NCI-H1417 treated with DMSO at 0.1 percent for 48 hours (cell line): ENCODE data around the gene WBP1L.
A peak's percentile ranks its signal among the peaks of the same experiment; 100 is the strongest.
"Not testable (repeated sequence)": the region's sequence is repeated elsewhere in the genome, so short reads cannot be mapped to it uniquely, and the experiment has no call there.

ENCODE experiments used
- DNase-seq: peaks from one replicate; lab custom pipeline; 2025; lab: John Stamatoyannopoulos, UW

The WBP1L gene

DNA sequence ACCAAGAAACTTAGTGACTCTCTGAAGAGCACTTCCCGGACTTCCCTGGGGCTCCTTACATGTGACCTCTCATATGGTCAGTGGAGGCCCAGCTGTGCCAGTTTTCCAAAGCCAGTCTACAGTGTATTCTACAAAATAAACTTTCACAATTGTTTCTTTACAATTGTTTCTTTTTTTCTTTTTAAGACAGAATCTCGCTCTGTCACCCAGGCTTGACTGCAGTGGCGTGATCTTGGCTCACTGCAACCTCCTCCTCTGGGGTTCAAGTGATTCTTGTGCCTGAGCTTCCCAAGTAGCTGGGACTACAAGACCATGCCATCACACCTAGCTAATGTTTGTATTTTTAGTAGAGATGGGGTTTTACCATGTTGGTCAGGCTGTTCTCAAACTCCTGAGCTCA, 67.6 kb downstream of the WBP1L start:
- no peak for DNase-seq

DNA sequence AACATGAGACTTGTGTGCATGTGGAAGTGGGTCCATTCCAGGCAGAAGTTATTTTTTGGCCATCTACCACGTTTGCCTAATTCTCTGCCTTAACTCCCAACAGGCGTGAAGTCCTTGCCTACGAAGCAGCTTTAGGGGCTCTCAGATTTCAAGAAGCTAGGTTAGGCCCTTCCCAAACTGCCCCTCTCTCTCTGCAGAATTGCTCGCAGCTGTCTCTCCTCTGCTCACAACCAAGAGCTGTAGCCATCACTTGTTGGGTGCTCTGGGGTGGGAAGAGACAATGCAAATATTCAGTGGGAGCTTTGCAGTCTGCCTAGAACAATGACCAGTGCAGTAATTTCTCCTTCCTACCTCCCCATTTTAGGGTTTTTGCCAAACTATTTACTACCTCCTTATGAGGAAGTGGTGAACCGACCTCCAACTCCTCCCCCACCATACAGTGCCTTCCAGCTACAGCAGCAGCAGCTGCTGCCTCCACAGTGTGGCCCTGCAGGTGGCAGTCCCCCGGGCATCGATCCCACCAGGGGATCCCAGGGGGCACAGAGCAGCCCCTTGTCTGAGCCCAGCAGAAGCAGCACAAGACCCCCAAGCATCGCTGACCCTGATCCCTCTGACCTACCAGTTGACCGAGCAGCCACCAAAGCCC, 68.6 kb downstream of the WBP1L start:
- no peak for DNase-seq

DNA sequence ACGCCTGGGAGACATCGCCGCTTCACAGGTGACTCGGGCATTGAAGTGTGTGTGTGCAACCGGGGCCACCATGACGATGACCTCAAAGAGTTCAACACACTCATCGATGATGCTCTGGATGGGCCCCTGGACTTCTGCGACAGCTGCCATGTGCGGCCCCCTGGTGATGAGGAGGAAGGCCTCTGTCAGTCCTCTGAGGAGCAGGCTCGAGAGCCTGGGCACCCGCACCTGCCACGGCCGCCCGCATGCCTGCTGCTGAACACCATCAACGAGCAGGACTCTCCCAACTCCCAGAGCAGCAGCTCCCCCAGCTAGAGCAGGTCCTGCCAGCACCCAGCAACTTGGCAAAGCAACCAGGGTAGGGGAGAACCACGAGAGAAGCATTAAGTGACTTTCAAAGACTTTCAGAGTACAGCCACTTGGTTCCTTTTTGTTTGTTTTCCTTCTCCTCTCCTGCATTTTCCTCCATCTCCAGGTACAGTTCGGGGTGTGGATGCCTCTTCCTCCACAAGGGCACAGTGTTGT, 69.3 kb downstream of the WBP1L start:
- DNase-seq = no peak

DNA sequence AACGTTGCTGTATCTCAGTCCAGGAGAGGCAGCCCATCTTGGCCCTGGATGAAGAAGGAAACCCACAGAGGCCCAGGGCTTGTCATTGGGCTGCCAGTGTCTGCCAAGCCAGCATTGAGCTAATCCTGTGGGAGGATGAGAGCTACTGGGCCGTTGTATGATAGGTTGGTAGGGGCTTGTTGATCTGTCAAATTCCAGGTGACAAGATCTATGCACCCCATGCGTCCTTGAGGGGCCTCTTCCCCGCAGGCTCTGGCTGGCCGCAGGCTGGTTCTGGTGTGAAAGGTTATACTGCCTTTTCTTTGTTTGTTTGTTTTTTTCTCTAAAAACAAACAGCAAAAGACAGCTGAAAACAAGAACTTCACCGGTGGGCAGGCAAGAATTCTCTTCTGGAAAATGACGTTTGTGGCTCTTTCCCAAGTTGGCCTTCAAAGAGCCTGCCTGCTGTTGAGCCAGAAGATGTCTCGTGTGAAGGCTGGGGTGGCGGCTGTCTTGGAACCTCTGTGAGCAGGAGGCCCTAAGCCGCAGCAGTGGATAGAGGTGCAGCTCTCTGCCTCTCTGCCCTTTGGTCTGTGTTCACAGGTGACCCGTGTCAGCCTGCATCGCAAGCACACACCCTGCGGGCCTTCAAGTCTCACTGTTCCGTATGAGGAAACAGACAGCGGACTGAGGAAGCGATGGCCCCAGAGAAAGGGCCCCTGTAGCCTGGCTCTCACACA, 70.1 kb downstream of the WBP1L start:
- DNase-seq = no peak

DNA sequence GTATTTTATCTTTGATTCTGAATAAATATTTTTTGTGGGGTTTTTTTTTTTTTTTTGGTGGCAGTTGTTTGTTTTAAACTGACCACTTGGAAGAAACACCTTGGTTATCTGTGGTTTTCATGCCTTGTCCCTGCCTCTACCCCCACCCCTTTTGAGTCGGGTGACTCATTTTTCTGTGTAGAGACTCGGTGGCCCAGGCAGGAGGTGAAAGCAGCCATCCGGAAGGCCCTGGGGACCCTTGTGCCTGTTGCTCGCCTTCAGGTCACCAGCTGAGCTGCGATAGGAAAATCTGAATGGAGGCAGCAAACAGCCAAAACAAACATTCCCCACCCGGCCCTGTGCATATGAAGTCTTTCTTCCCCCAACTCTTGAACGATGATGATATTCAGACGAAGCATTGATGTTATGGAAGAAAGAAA, 70.7 kb downstream of the WBP1L start:
- no peak for DNase-seq

DNA sequence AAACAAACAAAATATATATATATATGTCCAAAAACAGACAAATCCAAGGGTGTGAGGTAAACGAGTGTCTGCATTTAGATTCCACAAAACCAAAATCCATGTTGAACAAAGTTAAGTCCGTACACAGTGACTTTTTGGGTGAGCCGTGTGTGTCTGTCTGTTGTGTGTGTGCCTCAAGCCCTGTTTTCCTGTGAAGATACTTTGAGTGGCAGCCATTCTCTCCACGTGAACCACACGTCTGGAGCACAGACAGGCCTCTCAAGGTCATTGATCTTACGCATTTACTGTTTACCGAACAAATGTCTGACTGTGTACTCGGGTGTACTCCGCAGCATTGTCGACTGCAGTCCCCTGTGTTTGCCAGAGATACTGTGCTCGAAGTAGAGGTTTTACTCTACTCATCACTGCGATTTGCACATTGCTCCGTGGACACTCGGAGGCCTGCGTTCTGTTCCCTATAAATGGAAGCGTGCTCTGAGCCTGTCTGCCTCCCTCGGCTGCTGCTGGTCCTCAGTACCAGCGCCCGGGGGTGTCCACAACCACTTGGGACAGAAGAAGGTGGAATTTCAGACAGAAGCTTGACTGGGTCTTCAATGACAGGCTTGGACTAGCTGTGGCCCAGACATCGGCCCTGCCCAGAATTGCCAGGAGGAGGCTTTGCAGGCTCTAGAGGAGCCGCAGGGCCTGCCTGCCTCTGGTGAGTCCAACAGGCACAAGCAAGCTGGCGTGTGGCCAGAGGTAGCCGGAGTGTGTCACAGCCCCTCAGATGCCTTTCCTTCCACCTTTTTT, 71.3 kb downstream of the WBP1L start:
- DNase-seq = no peak

DNA sequence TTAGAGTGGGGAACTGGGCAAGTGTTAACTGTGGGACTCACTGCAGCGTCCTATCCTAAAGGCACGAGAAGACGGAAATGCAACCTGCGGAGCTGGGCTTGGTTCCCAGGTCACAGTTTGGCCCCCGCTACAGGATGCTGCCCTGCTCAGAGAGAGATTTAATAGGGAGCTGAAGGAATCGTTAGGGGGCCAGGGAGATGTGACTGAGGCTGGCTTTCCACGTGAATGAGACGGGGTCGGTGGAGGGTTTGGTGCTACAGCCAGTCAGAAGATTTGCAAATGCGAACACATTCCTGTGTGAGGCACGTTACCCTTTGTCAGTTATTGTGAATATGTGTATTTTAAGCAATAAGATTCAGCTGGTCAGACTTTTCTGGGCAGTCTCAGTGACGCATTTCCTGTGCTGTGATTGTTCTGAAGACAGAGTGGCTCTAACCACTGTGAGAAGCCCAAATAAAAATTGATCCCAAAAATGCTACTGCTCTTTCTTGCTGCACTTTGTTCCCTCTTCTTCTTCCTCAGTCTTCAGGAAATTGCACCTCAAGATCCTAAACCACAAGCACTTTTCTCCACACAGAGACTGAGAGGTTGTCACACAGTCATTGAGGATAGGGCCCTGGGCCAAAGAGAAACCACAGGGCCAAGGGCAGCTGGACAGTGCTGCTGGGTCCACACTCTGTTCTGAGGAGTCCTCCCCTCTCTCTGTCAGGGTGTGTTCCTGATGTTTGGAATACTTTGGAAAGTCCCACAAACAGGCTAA, 72.2 kb downstream of the WBP1L start:
- no peak for DNase-seq

DNA sequence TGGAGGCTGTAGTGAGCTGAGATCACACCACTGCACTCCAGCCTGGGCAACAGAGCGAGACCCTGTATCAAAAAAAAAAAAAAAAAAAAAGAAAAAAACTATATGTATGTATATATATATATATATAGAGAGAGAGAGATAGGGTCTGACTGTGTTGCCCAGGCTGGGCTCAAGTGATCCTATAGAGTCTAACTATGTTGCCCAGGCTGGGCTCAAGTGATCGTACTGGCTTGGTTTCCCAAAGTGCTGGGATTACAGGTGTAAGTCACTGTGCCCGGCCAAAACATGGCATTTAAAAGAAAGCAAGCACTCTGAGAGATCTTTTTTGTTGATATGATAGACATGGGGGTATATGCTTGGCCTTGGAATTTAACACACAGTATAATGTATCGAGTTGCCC, 73.4 kb downstream of the WBP1L start:
- no peak for DNase-seq

DNA sequence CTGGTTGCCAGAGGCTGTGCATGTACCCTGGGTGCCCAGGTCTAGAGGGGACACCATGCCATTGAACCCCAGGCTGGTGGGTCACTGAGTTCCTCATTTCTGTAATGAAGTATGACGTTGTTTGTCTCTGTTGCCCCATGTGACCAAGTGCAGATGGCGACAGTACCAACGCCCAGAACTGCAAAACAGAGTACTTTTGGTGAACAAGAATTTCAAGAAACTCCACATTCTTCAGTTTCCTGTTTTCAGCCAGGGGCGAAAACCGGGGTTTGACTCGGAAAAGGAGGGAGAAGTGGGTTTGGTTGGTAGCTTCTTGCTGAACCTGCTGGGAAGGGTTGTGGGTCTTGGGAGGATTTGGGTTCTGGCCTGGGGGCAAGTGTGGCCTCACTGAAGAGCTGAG, 75.3 kb downstream of the WBP1L start:
- DNase-seq = no peak

DNA sequence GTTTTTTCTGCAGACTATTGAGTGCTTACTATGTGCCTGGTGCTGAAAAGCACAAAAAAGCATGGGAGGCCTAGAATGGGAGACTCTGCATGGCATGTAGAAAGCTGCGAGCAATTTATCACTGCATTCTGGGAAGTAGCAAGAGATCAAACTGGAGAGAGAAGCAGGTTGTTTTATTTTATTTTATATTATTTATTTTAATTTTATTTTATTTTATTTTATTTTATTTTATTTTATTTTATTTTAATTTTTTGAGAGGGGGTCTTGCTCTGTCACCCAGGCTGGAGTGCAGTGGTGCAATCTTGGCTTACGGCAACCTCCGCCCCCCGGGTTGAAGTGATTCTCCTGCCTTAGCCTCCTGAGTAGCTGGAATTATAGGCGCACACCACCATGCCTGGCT, 76.3 kb downstream of the WBP1L start:
- DNase-seq = not testable (repeated sequence)

DNA sequence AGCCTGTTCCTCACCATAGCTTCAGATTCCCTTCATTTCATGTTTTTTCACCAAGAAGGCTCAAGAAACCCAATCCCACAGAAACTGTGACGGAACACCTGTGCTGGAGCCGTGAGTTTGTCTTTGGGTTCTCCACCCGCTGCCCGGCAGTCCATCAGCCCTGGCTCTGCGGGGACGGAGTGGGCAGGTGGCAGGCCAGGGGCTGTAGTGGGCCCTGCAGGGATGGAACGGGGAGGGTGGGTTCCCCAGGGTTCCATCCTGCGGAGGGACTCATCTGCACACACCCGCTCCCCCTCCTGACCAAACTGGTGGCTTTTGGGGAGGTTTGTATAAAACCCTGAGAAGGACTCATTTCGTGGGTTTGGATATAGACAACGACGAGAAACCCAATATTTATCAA, 78.5 kb downstream of the WBP1L start:
- no peak for DNase-seq

DNA sequence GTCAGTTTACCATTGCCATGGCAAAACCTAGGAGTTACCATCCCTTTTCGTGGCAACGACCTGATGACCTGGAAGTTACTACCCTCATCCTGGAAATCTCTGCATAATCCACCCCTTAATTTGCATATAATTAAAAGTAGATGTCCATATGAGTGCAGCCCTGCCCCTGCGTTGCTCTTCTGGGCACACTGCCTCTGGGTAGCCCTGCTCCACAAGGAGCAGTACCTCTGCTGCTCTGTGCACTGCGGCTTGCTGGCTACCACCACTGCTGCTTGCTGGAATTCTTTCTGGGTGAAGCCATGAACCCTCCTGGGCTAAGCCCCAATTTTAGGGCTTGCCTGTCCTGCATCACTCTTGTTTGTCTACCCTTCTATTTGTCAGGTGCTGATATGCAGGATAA, 80.9 kb downstream of the WBP1L start:
- no peak for DNase-seq

DNA sequence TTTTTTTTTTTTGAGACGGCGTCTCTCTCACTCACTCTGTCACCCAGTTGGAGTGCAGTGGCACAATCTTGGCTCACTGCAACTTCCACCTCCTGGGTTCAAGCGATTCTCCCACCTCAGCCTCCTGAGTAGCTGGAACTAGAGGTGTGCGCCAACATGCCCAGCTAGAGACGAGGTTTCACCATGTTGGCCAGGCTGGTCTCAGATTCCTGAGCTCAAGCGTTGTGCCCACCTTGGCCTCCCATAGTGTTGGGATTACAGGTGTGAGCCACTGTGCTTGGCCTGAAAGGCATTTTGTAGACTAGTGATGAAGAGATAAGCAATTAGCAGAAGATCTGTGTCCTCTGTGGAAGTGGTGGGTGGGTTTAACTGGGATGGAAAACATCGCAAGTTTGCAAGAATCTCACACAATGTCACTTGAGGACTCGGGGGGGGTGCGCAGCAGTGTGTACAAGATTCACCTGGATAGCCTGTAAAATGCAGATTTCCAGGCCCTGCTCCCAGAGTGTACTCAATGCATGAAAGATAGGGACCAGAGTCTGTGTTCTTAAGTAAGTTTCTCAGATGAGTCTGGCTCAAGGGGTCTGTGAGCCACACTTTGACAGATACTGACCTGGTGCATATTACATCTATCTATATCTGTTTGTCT, 82.5 kb downstream of the WBP1L start:
- no peak for DNase-seq

DNA sequence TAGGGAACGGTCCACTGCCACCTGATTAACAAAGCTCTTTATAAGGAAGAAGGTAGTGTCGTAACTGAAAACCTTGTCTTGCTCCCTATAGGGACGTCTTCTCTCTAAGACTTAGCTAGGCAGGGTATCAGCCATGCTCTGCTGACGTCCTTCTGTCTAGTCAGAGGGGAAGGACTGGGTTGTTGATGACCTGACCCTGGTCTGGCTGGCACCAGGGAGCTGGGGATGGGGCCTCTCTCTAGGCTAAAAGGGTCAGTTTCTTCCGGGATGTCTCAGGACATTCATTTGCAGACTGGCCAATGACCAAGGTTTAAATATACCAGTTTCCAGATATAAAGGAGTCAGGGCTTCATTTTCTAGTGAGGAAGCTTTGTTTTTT, 83.8 kb downstream of the WBP1L start:
- no peak for DNase-seq

DNA sequence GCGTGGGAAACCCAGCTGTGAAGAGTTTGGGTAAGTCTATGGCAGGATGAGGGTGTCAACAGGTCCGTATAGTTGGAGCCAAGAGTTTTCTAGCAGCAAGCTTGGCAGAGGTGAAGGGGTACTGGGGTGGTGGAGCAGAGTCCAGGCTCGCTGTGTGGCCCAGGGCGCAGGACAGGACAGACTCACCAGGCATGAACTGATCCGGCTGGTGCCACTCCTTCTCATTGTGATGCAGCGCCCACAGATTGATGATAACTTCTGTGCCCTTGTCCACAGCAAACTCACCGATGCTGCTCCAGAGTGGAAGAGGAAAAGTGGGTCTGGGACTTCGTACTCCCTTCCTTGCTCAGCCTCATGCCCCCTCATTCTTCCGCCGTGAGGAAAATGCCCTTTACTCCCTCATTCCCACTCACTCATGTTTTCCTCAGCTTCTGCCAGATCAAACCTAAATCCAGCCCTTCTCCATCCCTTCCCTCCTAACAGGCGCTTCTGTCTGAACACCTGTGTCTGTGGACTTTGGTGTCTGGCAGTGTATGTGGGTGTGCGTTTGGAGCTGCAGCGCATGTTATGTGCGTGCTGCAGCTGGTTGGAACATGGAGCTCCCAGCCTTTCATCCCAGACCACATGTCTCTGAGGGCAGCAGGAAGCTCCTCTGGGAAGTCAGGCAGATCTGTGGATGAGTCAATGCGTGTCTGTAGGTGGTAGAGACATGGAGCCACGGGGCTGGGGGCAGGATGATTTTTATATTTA, 87.7 kb downstream of the WBP1L start:
- no peak for DNase-seq

DNA sequence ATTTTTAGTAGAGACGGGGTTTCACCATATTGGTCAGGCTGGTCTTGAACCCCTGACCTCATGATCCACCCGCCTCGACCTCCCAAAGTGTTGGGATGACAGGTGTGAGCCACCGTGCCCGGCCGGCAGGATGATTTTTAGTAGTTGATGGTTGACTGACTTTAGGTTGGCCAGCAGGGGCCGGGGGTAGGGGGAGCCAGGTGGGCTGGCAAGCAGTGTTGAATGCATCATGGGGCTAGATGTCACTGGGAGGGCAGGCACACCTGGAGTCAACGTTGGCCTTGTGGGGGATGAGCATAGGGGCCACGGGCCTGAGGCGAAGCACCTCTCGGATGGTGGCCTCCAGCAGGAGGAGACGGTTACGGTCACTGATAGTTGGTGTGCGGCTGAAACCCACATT, 88.5 kb downstream of the WBP1L start:
- no peak for DNase-seq

DNA sequence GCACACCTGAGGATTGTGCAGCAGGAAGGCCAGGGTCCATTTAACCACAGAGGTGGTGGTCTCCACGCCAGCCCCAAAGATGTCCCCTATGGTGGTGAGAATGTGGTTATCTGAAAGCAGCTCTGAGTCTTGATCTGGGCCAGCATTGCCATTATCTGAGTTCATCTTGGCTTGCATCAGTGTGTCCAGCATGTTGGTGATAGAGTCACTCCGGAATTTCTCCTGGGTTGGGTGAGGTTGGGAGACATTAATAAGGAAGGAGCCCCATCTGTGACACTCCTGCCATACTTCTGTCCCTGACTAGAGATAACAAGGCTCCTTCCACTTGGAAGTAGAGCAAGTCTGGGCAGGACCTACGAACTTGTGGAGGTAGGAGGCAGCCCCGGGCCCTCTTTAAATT, 89.2 kb downstream of the WBP1L start:
- DNase-seq = no peak

DNA sequence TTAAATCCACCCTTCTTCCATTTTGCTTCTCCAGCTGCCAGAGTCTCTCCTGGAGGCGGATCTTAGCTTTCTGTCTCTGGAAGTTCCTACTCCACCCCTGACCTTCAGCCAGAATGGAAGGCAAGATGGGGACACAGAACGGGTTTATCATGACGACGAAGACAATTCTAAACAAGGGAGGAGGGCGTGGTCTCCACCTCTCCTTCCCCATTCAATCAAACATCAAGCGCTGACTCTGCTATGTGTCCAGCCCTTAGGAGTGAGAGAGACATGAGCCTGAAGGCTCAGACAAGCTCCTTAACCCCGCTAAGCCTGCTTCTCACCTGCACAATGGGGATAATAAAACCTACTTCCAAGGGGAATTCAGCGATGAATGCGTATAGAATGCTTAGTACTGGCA, 90.4 kb downstream of the WBP1L start:
- no peak for DNase-seq

DNA sequence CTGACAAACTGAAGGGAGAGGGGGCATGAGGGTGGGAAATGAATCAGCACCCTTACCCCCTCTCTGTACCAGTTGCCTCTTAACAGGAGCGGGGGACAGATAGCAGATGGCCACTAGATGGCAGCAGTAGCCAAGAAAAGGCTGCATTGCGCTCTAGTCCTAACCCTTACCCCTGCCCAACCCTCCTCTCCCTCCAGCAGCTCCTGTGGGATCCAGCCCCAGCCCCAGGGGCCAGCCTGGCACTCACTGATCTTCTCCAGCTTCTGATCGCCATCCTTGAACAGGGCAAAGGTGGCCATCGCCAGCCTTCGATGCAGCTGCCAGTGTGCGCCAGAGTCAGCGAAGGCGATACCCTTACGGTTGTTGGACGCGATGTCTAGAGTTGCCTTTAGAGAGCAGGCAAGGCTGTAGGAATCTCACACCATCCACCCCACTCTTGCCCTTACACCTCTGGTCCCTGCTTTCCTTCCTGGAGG, 91.3 kb downstream of the WBP1L start:
- DNase-seq = peak; percentile 14

DNA sequence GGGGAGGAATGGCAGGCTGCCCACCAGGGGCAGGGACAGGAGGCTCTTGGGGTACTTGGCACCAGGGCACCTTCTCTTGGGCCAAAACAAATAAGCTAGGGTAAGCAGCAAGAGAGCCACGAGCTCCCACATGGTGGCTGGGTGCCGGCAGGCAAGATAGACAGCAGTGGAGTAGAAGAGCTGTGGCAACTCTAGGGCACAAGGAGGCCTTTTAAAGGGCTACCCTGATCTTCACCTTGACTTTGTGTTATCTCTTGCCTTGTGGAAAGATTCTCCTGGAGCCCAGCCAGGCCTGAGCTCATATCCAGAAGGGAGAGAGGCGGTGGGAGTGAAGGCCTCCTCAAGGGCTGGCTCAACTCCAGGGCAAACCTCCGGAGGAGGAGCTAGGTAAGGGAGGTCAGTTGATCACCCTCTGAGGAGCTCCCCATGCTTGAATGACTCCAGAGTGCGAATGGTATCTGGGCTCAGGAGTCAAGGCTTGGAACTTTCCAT, 93.5 kb downstream of the WBP1L start, which contains the start of gene CYP17A1:
CYP17A1 (minus strand) TSS at position 184 of the 492 bp plus-strand sequence; CDS start at position 132, 52 bp downstream.
- DNase-seq = no peak
